IMR-90 (cell line): ENCODE results near the gene MTMR4.

Source experiments
- BHLHE40 ChIP-seq: fragments of 150-350 bp; IDR thresholded peaks from 2 replicates; pipeline ENCODE4 v1.6.1; 2016; ENCODE audit warnings: mild to moderate bottlenecking, low read depth, low read length
- CEBPB ChIP-seq: IDR thresholded peaks from 2 replicates; pipeline ENCODE4 v1.6.1; 2012; ENCODE audit warnings: low read depth, low read length, improper control_type of control experiment
- CTCF ChIP-seq: conservative IDR thresholded peaks from 2 replicates; pipeline ENCODE4 v1.5.1; 2012; ENCODE audit warnings: mild to moderate bottlenecking, low read depth, low read length, improper control_type of control experiment
- ELK1 ChIP-seq: fragments of 150-350 bp; IDR thresholded peaks from 2 replicates; pipeline ENCODE4 v1.6.1; 2016; ENCODE audit warnings: low read depth, mild to moderate bottlenecking, low read length, moderate library complexity, borderline replicate concordance
- FOS ChIP-seq: fragments of 150-350 bp; IDR thresholded peaks from 2 replicates; pipeline ENCODE4 v1.6.1; 2016; ENCODE audit warnings: low read depth, low read length
- MAFK ChIP-seq: IDR thresholded peaks from 2 replicates; pipeline ENCODE4 v1.6.1; 2012; ENCODE audit warnings: low read depth, low read length, improper control_type of control experiment
- MXI1 ChIP-seq: IDR thresholded peaks from 2 replicates; pipeline ENCODE4 v1.6.1; 2012; ENCODE audit warnings: low read depth, mild to moderate bottlenecking, low read length, moderate library complexity, borderline replicate concordance
- POLR2A ChIP-seq: IDR thresholded peaks from 2 replicates; pipeline ENCODE4 v1.6.1; 2012; ENCODE audit warnings: mild to moderate bottlenecking, low read depth, low read length
- RAD21 ChIP-seq: IDR thresholded peaks from 2 replicates; pipeline ENCODE4 v1.6.1; 2012; ENCODE audit warnings: low read length, improper control_type of control experiment
- RCOR1 ChIP-seq: IDR thresholded peaks from 2 replicates; pipeline ENCODE4 v1.6.1; 2012; ENCODE audit warnings: mild to moderate bottlenecking, low read length, improper control_type of control experiment; ENCODE audit not compliant: insufficient replicate concordance
- RFX5 ChIP-seq: IDR thresholded peaks from 2 replicates; pipeline ENCODE4 v1.8.0; 2012; ENCODE audit warnings: low read depth, mild to moderate bottlenecking, low read length, moderate library complexity
- SMC3 ChIP-seq: fragments of 150-350 bp; IDR thresholded peaks from 2 replicates; pipeline ENCODE4 v1.6.1; 2016; ENCODE audit warnings: low read depth, mild to moderate bottlenecking, antibody characterized with exemption, low read length, moderate library complexity
- USF2 ChIP-seq: fragments of 150-350 bp; IDR thresholded peaks from 2 replicates; pipeline ENCODE4 v1.6.1; 2017; ENCODE audit warnings: mild to moderate bottlenecking, antibody characterized with exemption, low read length, low read depth

GRCh38 chr17:58488428-58488890 lies 26.0 kb downstream of the MTMR4 start:
- TF ChIP-seq POLR2A, result no peak
- no peak for TF ChIP-seq SMC3
- no peak for TF ChIP-seq CTCF
- no peak for TF ChIP-seq RAD21
- TF ChIP-seq FOS, result no peak
- no peak for TF ChIP-seq CEBPB
- TF ChIP-seq USF2, result no peak
- no peak for TF ChIP-seq RFX5
- no peak for TF ChIP-seq ELK1
- TF ChIP-seq MXI1, result no peak
- no peak for TF ChIP-seq MAFK
- no peak for TF ChIP-seq BHLHE40
- TF ChIP-seq RCOR1, result no peak
